CD1c-positive myeloid dendritic cell (primary cell): ENCODE measurements around the gene AP3S2.

Experiments
- DNase-seq: peaks from one replicate; pipeline ENCODE4 v3.0.0-alpha.2; 2016; ENCODE audit errors: extremely low spot score

The AP3S2 gene

DNA sequence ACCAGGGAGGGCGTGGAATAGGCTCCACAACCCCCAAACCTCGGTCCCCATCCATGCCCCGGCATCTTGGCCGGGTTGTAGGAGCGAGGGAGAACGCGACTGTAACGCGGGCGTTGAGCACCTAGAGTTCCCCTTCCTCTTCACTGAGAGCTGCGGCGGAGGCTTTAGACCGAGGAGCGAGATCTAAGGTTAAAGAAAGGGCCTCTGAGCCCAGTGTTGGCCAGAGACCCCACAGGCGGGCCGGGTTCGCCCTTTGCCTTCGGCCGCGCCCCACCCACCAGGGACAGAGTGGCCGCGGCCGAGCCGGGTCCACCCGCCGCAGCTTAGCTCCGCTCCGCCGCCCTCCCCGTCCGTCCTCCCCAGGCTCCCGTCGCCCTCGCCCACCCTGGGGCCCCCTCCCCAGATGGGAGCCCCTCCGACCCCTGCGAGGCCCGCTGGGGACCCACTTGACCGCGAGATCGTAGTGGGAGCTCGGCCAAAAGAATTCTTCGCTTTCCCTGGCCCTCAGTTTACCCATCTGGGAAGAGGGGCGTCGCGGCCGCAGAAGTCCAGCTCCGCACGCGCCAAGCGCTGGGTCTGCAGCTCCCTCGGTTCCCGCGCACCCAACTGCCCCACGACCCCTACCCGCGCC is 79.6 kb downstream of the AP3S2 start:
- peak; percentile 71 for DNase-seq

GRCh38 chr15:89813381-89814111 is 80.2 kb downstream of the AP3S2 start:
- DNase-seq: peak; percentile 31

DNA sequence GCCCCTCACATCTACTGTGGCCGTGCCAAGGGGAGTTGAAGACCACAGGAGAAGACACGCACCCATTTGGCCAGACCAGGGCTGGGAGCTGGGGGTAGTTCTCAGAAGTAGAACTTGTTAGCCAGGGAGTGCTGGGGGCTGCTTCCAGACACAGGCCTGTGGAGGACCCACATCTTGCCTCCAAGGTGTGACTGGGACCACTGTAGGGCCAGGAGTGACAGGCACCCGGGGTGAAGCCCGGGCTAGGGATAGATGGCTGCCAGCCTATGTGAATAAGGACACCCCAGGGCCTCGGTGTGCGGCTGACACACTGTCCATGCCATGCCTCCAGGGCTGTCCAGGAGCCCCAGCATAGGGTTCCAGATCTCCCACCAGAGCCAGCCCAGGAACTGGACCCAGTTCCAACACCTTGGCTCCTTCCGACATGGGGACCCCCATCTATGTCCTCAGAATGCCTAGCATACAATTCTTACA is 80.9 kb downstream of the AP3S2 start:
- no peak for DNase-seq

DNA sequence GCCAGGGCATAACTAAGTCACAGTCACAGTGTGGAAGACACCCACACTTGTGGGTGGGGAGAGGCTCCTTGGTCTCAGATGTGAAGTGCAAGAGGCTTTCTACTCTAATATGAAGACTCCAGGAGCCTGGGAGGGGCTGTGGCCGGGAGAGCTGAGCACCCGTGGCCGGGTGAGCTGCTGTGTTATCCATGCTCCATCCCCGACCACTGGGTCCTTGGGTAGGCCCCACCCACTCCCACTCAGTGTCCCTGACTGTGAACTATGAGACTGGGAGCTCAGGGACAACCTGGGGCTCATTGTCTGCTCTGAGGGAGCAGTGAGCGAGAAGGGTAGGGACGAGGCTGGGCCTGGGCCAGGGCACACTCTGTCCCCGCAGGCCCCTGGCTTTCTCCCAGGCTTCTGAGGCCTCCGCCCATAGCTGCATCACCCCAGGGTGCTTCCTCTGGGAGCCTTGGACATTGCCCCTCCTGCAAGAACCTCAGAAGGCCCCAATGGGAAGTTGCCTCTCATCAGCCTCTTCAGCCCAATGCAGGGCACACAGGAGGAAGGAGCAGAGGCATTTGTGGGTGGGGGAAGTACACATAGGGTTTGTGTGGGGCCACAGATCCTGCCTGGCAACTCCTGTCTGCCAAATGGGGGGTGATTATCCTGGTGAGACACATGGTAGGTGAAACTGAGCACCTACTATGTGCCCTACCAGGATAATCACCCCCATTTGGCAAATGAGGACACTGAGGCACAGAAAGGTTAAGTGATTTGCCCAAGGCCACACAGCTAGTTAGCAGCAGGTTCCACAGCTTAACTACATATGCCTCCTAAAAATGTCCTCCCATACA is 81.6 kb downstream of the AP3S2 start:
- DNase-seq: peak; percentile 93

GRCh38 chr15:89810837-89811236 is 83.0 kb downstream of the AP3S2 start:
- no peak for DNase-seq

- DNase-seq: no peak
These were observed 84.0 kb downstream of the AP3S2 start for GRCh38 chr15:89809787-89810148.

DNA sequence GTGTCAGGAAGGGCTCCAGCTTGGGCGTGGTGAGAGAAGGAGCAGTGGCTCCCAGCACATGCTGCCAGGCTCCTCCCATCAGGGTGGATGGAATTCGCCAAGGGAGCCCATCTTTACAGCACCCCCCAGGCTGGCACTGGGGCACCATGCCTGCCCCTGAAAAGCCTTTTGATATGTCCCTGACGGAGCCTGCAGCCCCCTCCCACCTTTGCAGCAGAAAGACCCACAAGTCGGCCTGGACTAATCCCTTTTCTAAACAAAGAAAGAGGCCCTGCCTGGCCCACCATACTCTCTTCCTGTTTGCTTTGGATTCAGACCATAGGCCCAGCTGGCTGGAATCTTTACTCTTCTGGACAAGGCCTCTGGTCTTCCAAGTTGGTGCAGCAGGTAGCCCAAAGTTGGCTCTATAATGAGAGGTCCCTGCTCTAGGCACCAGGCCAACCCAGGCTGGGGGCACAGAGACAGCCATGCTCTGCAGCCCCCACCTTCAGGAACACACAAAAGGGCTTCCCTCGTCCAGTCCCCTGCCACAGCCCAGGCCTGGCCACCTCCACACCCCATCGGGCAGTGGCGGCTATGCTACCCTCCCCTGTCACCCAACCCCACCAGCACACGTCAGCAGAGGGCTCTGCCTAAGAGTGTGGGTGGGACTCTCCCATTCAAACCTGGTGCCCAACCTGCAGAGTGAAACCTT is 84.6 kb downstream of the AP3S2 start:
- DNase-seq: no peak

DNA sequence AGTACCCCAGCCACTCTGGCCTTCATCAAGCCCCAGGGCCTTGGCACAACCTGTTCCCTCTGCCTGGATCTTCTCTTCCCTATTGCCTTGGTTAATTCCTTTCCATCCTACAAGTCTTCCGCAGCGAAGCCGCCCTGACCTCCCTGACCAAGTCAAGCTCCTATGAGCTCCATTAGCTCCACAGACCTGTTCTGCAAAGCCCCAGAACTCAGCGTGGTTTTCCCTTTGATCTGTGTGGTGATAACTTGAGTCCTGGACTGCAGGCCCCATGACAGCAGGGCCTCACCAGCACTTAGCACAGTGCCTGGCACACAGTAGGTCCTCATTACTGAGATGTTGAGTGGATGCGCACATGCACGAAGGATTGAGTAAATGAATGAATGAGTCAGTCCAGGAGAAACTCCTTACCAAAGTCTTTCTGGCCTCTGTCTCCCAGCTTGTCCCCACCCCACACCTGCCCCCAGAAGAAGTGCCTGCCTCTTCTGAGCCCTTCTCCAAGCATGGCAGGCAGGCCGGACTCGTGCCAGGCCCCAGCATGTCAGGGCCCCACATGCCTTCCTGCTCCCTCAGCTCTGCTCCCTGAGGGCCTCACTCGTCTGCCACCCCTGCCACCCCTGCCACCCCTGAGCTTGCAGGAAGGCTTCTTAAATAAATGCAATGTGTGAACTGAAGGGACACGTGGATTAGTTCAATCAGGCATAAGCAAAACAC is 85.5 kb downstream of the AP3S2 start:
- DNase-seq: no peak

- DNase-seq: no peak
These were observed 86.1 kb downstream of the AP3S2 start for GRCh38 chr15:89807689-89808088.

DNA sequence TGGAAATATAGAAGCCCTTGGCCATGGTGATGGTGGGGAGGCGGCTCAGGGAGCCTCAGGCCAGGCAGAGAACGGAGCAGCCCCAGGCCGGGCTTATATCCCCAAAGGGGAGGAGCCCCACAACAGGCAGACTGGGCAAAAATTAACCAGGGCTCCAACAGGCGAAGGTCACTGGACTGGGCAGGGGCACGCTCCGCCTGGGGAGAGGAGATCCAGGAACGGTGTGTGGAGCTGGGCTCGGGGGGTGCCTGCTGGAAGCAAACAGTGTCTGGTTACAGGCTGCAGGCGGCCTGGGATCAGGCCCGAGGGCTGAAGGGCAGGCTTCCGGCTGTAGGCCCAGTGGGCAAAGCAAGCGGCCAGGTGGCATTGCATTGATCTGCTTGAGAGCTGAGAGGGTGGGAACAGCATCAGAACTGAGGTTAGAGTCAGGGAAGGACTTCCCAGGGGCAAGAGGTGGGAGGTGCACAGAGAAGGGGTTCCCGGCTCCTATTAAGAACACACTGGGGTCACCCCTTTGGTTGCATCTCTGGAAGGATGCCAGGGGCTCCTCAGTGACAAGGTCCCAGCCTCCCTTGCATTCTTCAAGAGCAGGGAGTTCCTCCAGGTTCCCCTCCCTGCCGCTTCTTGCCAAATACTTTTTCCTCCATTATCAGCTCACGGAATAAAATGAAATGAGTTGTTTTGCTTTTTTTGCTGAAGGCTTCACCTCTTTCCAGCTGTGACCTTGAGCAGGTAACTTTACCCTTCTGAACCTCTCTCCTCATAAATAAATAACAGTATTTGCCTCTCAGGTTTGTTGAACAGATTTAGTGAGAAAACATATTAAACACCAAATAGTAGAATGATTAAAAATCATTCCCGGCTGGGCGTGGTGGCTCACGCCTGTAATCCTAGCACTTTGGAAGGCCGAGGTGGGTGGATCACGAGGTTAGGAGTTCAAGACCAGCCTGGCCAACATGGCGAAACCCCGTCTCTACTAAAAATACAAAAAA is 86.9 kb downstream of the AP3S2 start:
- DNase-seq: no peak

DNA sequence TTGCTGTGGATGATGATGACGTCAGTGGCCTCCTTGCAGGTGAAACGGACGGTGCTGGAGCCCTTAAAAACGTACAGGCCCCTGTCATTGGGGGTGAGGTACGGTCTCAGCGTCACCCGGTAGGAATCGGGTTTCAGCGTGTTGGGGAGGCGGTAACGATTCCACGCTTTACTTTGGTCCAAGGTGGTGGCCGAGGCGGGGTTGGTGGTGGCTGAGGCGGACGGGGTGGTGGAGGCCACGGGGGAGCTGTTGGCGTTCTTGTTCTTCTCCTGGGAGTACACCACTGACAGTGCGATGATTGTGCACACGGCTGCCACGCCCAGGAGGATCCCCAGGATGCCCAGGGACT is 87.6 kb downstream of the AP3S2 start:
- no peak for DNase-seq

DNA sequence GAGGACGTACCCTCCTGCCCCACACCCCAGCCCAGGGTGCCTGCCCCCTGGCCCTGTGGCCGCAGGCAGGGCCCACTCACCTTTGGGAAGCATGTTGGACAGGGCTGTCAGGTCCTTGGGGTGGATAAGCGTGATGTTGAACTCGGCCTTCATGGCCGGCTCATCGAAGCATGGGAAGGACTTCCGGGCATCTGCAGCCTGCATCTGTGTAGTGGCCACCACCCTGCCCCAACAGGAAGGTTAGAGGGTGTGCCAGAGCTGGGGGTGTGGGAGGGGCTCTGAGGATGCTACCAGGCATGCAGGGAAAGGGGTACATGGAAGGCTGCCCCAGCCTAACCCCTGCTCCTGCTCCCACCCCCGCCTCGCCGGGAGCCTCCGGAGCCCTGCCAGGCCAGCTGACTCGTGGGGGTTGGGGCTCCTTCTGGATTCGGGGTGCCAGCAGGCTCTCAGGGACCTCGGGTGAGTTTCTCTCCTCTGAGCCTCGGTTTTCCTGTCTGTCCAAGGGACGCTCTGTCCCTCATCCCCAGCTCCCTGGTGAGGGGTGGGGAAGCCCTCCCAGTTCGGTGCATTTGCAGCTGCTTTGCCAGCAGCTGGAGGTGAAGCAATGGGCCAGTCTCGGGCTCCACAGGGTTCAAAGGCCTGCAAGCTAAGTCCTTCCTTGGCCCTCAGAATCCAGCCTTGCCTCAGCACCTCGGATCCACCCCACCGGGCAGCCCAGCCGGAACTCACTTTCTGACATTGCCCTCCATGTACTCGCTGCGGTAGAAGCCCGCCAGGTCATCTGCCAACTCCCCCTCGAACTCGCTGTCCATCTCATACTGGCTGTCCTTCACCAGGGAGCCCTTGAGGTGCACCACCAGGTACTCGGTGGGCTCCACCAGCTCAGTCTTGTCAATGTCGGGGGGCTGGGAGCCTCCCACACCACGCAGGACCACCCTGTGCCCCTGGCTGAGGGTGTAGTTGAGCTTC is 88.3 kb downstream of the AP3S2 start:
- no peak for DNase-seq

GRCh38 chr15:89803941-89804800 is 89.6 kb downstream of the AP3S2 start:
- no peak for DNase-seq

DNA sequence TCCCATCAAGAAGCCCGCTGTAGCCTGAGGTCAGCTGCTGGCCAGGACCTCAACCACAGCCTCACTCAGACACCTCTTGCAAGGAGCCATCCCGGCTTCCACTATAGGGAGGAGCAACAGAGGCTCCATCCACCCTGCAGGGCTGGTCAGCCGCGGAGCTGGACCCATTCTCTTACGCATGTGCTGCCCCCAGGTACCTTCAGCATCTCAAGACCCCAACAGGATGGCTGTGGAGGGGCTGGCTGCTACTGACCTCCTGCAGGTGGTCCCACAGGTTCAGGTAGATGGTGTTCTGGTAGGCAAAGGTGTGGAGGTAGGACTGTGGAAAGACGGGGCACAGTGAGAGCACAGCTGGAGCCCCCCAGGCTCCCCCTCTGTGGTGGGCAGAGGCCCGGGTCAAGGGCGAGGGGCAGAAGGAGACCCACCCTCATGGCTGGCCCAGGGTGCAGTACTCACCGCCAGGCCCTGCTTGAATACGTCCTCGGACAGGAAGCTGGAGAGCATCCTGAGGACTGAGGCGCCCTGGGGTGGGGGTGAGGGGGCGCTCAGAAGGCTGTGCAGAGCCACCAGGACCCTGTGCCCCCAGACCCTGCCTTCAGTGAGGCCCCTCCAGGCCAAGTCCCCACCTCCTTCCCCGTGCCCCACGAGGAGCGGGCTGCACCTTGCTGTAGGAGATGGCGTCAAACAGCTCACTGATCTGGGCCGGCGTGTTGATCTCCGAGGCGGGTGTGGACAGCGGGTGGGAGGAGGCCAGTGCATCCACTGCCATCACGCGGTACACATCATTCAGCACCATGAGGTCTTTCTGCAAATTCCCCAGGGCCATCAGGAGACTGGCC is 90.6 kb downstream of the AP3S2 start:
- DNase-seq: no peak

DNA sequence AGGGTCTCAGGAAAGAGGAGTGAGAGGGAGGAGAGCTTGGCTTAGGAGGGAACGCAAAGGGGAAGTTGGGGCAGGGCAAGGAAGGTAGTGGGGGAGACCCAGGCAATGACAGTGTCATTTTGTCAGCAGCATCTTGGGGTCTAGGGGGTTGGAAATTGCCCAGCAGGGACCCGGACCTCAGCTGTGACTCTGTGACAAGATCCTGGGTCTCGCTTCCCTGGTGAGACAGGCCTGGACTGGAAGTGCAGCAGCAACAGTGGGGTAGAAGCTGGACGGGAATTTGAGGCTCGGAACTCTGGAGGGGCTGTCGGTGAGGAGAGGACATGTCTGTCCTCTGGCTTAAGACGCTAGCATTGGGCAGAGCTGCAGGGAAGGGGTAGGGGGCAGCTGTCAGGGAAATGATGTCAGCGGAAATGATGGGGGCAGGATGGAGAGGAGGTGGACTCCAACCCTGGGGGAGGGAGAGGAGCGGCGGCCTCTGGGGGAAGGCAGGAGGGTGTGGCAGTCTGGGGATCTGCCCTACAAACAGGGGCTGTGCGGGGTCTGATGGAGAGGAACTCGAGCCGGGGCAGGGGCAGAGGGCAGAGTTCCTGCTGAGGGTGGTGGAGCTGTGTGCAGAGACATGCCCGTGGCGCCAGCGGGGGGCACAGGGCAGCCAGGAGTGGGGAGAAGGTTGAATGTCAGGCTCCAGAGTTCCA is 91.4 kb downstream of the AP3S2 start:
- no peak for DNase-seq

DNA sequence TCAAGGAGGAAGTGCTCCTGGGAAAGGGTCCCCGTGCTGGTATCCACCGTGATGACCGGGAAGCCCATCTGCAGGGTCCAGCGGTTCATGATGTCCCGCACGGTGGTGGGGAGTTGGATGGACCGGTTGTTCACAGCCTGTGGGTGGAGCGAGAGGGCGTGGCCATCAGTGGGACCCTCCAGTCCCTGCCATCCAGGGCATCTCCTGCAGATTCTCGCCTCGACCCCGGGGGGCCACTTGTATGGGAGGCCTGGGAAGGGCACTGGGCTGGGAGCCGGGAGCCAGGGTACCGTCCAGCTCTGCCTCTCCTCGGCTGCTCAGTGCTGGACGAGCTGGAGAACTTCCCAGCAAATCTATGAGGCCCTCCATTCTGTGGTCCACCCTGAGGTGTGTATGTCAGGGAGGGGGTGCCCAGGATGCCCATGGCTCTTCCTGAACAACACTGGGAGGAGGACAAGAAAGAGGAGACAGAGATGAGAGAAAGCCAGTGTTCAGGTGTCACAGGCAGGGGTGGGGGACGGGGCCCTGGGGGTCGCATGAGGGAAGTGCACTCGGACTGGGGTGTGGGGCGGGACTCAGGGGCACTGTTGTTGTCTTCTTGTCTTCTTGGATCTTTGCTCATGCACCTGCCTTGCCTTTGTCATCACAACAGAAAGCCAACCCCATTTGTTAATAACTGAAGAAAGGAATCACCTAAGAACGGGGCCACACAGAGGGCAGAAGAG is 92.2 kb downstream of the AP3S2 start:
- DNase-seq: no peak
